ENCODE measurements around the gene SMAP1.

The SMAP1 gene

GRCh38 chr6:70700922-70701876 lies 33.5 kb downstream of the SMAP1 start:
- H3K27me3 Mint-ChIP-seq = no peaks in the 10 kb centered on the region
- H3K36me3 Mint-ChIP-seq = peaks cover 39% of the 10 kb centered on the region
- no peaks in the 10 kb centered on the region for H3K9me3 Mint-ChIP-seq
- CTCF ChIA-PET = interaction anchor here (0.9 kb wide), 1 partner anchor 183 kb away, joined by 3 read pairs; no protein-coding TSS in a partner anchor
- peak overlapping the region; percentile 33 for H3K27ac Mint-ChIP-seq
- no peak overlapping the region for H3K4me3 Mint-ChIP-seq
- no peaks in the 10 kb centered on the region for H3K4me1 Mint-ChIP-seq
- no peak for DNase-seq

GRCh38 chr6:70705772-70706171 lies 38.1 kb downstream of the SMAP1 start:
- Mint-ChIP-seq H3K36me3 (peaks cover 14% of the 10 kb centered on the region), H3K27ac (no peak overlapping the region), H3K4me3 (no peak overlapping the region), H3K4me1 (peaks cover 11% of the 10 kb centered on the region), H3K9me3 (no peaks in the 10 kb centered on the region), H3K27me3 (no peaks in the 10 kb centered on the region)
- CTCF ChIA-PET = interaction anchor here (0.6 to 2.6 kb wide), 4 partner anchors 179 to 890 kb away, joined by 3 to 17 read pairs (median 3); no protein-coding TSS in a partner anchor
- no peak for DNase-seq

GRCh38 chr6:70706491-70707123 lies 38.9 kb downstream of the SMAP1 start:
- no peak overlapping the region for H3K27ac Mint-ChIP-seq
- peaks cover 8% of the 10 kb centered on the region for H3K36me3 Mint-ChIP-seq
- no peaks in the 10 kb centered on the region for H3K9me3 Mint-ChIP-seq
- DNase-seq = no peak
- CTCF ChIA-PET = interaction anchor here (0.7 to 2.9 kb wide), 15 partner anchors 10 to 301 kb away, joined by 3 to 44 read pairs (median 4); no protein-coding TSS in a partner anchor
- H3K4me1 Mint-ChIP-seq = peaks cover 11% of the 10 kb centered on the region
- no peak overlapping the region for H3K4me3 Mint-ChIP-seq
- H3K27me3 Mint-ChIP-seq = no peaks in the 10 kb centered on the region

- DNase-seq = no peak
- Mint-ChIP-seq H3K4me3 (no peak overlapping the region), H3K36me3 (peaks cover 5% of the 10 kb centered on the region), H3K27ac (no peak overlapping the region), H3K4me1 (peaks cover 16% of the 10 kb centered on the region), H3K27me3 (no peaks in the 10 kb centered on the region), H3K9me3 (no peaks in the 10 kb centered on the region)
- CTCF ChIA-PET = interaction anchor here (1.1 to 2.9 kb wide), 10 partner anchors 9 to 304 kb away, joined by 3 to 44 read pairs (median 7); no protein-coding TSS in a partner anchor
Measured at GRCh38 chr6:70707893-70708292, 40.2 kb downstream of the SMAP1 start.

GRCh38 chr6:70708448-70708847 lies 40.8 kb downstream of the SMAP1 start:
- Mint-ChIP-seq H3K27ac (no peak overlapping the region), H3K4me1 (peaks cover 22% of the 10 kb centered on the region), H3K9me3 (no peaks in the 10 kb centered on the region), H3K27me3 (no peaks in the 10 kb centered on the region), H3K4me3 (no peak overlapping the region), H3K36me3 (peaks cover 10% of the 10 kb centered on the region)
- DNase-seq = no peak
- CTCF ChIA-PET = interaction anchor here (0.6 to 2.9 kb wide), 5 partner anchors 9 to 303 kb away, joined by 3 to 44 read pairs (median 7); no protein-coding TSS in a partner anchor

GRCh38 chr6:70709826-70710225 lies 42.1 kb downstream of the SMAP1 start:
- CTCF ChIA-PET = interaction anchor here (0.6 to 1.3 kb wide), 2 partner anchors 7 to 183 kb away, joined by 3 read pairs; no protein-coding TSS in a partner anchor
- DNase-seq = no peak
- Mint-ChIP-seq H3K27ac (no peak overlapping the region), H3K4me1 (peaks cover 24% of the 10 kb centered on the region), H3K9me3 (peaks cover 10% of the 10 kb centered on the region), H3K36me3 (peaks cover 15% of the 10 kb centered on the region), H3K4me3 (no peak overlapping the region), H3K27me3 (no peaks in the 10 kb centered on the region)

GRCh38 chr6:70714716-70715257 lies 47.1 kb downstream of the SMAP1 start:
- Mint-ChIP-seq H3K36me3 (peaks cover 33% of the 10 kb centered on the region), H3K27me3 (no peaks in the 10 kb centered on the region), H3K4me1 (peaks cover 33% of the 10 kb centered on the region), H3K27ac (no peak overlapping the region), H3K4me3 (no peak overlapping the region), H3K9me3 (peaks cover 15% of the 10 kb centered on the region)
- CTCF ChIA-PET = no interaction called here
- DNase-seq = no peak

GRCh38 chr6:70717038-70717801 lies 49.5 kb downstream of the SMAP1 start:
- DNase-seq = no peak
- peaks cover 15% of the 10 kb centered on the region for H3K9me3 Mint-ChIP-seq
- H3K27me3 Mint-ChIP-seq = no peaks in the 10 kb centered on the region
- no peak overlapping the region for H3K4me3 Mint-ChIP-seq
- CTCF ChIA-PET = interaction anchor here (1.0 to 1.6 kb wide), 5 partner anchors 8 to 167 kb away, joined by 3 to 4 read pairs (median 4); no protein-coding TSS in a partner anchor
- peaks cover 29% of the 10 kb centered on the region for H3K4me1 Mint-ChIP-seq
- peaks cover 30% of the 10 kb centered on the region for H3K36me3 Mint-ChIP-seq
- H3K27ac Mint-ChIP-seq = peak overlapping the region; percentile 55

- DNase-seq = no peak
- H3K27ac Mint-ChIP-seq = no peak overlapping the region
- CTCF ChIA-PET = interaction anchor here (1.2 kb wide), 1 partner anchor 204 kb away, joined by 3 read pairs; no protein-coding TSS in a partner anchor
- H3K4me3 Mint-ChIP-seq = no peak overlapping the region
- no peaks in the 10 kb centered on the region for H3K9me3 Mint-ChIP-seq
- no peaks in the 10 kb centered on the region for H3K27me3 Mint-ChIP-seq
- peaks cover 19% of the 10 kb centered on the region for H3K4me1 Mint-ChIP-seq
- H3K36me3 Mint-ChIP-seq = peaks cover 8% of the 10 kb centered on the region
Measured at GRCh38 chr6:70724524-70724923, 56.8 kb downstream of the SMAP1 start.

- peaks cover 10% of the 10 kb centered on the region for H3K36me3 Mint-ChIP-seq
- no peaks in the 10 kb centered on the region for H3K9me3 Mint-ChIP-seq
- no peak overlapping the region for H3K4me3 Mint-ChIP-seq
- peaks cover 19% of the 10 kb centered on the region for H3K4me1 Mint-ChIP-seq
- H3K27me3 Mint-ChIP-seq = no peaks in the 10 kb centered on the region
- CTCF ChIA-PET = interaction anchor here (0.5 to 1.4 kb wide), 3 partner anchors 9 to 213 kb away, joined by 3 to 4 read pairs (median 4); no protein-coding TSS in a partner anchor
- H3K27ac Mint-ChIP-seq = no peak overlapping the region
- DNase-seq = no peak
Measured at GRCh38 chr6:70725817-70726415, 58.2 kb downstream of the SMAP1 start.

GRCh38 chr6:70734381-70734780 lies 66.7 kb downstream of the SMAP1 start:
- peaks cover 10% of the 10 kb centered on the region for H3K4me1 Mint-ChIP-seq
- CTCF ChIA-PET = no interaction called here
- H3K36me3 Mint-ChIP-seq = peaks cover 44% of the 10 kb centered on the region
- no peak overlapping the region for H3K4me3 Mint-ChIP-seq
- no peaks in the 10 kb centered on the region for H3K27me3 Mint-ChIP-seq
- H3K9me3 Mint-ChIP-seq = no peaks in the 10 kb centered on the region
- DNase-seq = no peak
- no peak overlapping the region for H3K27ac Mint-ChIP-seq

GRCh38 chr6:70734979-70735378 lies 67.3 kb downstream of the SMAP1 start:
- DNase-seq = no peak
- H3K9me3 Mint-ChIP-seq = no peaks in the 10 kb centered on the region
- no peaks in the 10 kb centered on the region for H3K27me3 Mint-ChIP-seq
- no peak overlapping the region for H3K27ac Mint-ChIP-seq
- peaks cover 47% of the 10 kb centered on the region for H3K36me3 Mint-ChIP-seq
- H3K4me1 Mint-ChIP-seq = peaks cover 10% of the 10 kb centered on the region
- CTCF ChIA-PET = no interaction called here
- no peak overlapping the region for H3K4me3 Mint-ChIP-seq

- peaks cover 50% of the 10 kb centered on the region for H3K36me3 Mint-ChIP-seq
Measured at GRCh38 chr6:70735513-70735912, 67.8 kb downstream of the SMAP1 start.

More at GRCh38 chr6:70735513-70735912, 67.8 kb downstream of the SMAP1 start:
- H3K27me3 Mint-ChIP-seq = no peaks in the 10 kb centered on the region
- H3K4me1 Mint-ChIP-seq = peaks cover 10% of the 10 kb centered on the region
- H3K4me3 Mint-ChIP-seq = no peak overlapping the region
- H3K27ac Mint-ChIP-seq = no peak overlapping the region
- no peak for DNase-seq
- CTCF ChIA-PET = interaction anchor here (0.8 kb wide), 1 partner anchor 149 kb away, joined by 3 read pairs; no protein-coding TSS in a partner anchor
- H3K9me3 Mint-ChIP-seq = no peaks in the 10 kb centered on the region
